ENCODE measurements around the gene PARD3.

Gene PARD3

DNA sequence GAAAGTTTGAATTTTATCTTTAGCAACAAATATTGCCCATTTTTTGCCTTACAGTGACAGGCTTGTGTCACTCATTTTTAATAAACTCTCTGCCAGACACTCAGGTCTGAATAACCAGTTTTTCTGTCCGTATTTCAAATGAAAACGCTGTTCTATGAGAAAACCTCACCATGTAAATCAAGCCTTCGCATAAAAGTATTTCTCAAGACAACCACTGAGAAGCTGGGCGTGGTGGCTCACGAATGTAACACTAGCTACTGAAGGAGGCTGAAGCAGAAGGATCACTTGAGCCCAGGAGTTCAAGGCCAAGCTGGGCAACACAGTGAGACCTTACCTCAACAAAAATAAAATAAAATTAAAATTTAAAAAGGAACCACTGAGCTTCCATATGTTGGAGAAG is 339.3 kb downstream of the PARD3 start:
- H3K9me2 ChIP-seq (replicated peaks; ENCODE audit: control insufficient read depth, low read length) = no peaks in the 10 kb centered on the region
- H3K27ac ChIP-seq (ENCODE audit: low read depth, low read length) = no peak overlapping the region
- no peaks in the 10 kb centered on the region for H3K79me2 ChIP-seq (ENCODE audit: control insufficient read depth, low read length)
- no peaks in the 10 kb centered on the region for H3K9me3 ChIP-seq (ENCODE audit: control insufficient read depth, insufficient read depth, low read length)
- no peaks in the 10 kb centered on the region for H3K27me3 ChIP-seq (ENCODE audit: control insufficient read depth, low read length)
- no peaks in the 10 kb centered on the region for H3K36me3 ChIP-seq (ENCODE audit: control insufficient read depth, low read length)
- TF ChIP-seq, protein P1, sequence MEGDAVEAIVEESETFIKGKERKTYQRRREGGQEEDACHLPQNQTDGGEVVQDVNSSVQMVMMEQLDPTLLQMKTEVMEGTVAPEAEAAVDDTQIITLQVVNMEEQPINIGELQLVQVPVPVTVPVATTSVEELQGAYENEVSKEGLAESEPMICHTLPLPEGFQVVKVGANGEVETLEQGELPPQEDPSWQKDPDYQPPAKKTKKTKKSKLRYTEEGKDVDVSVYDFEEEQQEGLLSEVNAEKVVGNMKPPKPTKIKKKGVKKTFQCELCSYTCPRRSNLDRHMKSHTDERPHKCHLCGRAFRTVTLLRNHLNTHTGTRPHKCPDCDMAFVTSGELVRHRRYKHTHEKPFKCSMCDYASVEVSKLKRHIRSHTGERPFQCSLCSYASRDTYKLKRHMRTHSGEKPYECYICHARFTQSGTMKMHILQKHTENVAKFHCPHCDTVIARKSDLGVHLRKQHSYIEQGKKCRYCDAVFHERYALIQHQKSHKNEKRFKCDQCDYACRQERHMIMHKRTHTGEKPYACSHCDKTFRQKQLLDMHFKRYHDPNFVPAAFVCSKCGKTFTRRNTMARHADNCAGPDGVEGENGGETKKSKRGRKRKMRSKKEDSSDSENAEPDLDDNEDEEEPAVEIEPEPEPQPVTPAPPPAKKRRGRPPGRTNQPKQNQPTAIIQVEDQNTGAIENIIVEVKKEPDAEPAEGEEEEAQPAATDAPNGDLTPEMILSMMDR (IDR thresholded peaks at IDR 0.05; ENCODE audit: low read depth, low read length, poor library complexity, severe bottlenecking) = no peak
- TF ChIP-seq EZH2phosphoT487 (IDR thresholded peaks at IDR 0.05; ENCODE audit: borderline replicate concordance, low read length) = no peak
- H3K4me1 ChIP-seq (ENCODE audit: control insufficient read depth, low read length) = no peaks in the 10 kb centered on the region
- no peak overlapping the region for H3K4me2 ChIP-seq (ENCODE audit: low read length)
- no peaks in the 10 kb centered on the region for H4K20me1 ChIP-seq (ENCODE audit: control insufficient read depth, insufficient read depth, low read depth, low read length)
- no peaks in the 10 kb centered on the region for H3F3A ChIP-seq (ENCODE audit: control insufficient read depth, insufficient read depth)
- no peak overlapping the region for H3K4me3 ChIP-seq (ENCODE audit: low read length)

DNA sequence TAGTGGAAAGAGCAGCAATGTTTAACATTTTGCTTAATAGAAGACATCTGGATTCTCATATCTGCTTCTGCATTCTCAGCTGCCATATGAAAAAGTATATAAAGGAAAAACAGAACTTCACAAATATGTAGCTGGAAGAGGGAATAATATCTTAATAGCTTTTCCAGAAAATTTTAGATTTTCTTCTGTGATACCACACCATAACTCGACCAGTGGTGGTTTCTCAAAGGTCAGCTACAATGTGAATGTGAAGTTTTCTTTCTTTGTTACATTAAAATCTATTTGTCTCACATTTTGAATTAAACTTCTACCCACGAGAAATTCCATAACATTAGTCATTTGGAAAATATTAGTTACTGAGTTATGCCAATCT is 339.8 kb downstream of the PARD3 start:
- Histone ChIP-seq H3F3A (ENCODE audit: control insufficient read depth, insufficient read depth) (no peaks in the 10 kb centered on the region), H3K9me2 (replicated peaks; ENCODE audit: control insufficient read depth, low read length) (no peaks in the 10 kb centered on the region), H4K20me1 (ENCODE audit: control insufficient read depth, insufficient read depth, low read depth, low read length) (no peaks in the 10 kb centered on the region), H3K36me3 (ENCODE audit: control insufficient read depth, low read length) (no peaks in the 10 kb centered on the region), H3K4me1 (ENCODE audit: control insufficient read depth, low read length) (no peaks in the 10 kb centered on the region), H3K27me3 (ENCODE audit: control insufficient read depth, low read length) (no peaks in the 10 kb centered on the region), H3K9me3 (ENCODE audit: control insufficient read depth, insufficient read depth, low read length) (no peaks in the 10 kb centered on the region), H3K27ac (ENCODE audit: low read depth, low read length) (no peak overlapping the region), H3K4me2 (ENCODE audit: low read length) (no peak overlapping the region), H3K79me2 (ENCODE audit: control insufficient read depth, low read length) (no peaks in the 10 kb centered on the region), H3K4me3 (ENCODE audit: low read length) (no peak overlapping the region)
- no peak for TF ChIP-seq EZH2phosphoT487 (IDR thresholded peaks at IDR 0.05; ENCODE audit: borderline replicate concordance, low read length)
- TF ChIP-seq, protein P1 (IDR thresholded peaks at IDR 0.05; ENCODE audit: low read depth, low read length, poor library complexity, severe bottlenecking) = no peak

DNA sequence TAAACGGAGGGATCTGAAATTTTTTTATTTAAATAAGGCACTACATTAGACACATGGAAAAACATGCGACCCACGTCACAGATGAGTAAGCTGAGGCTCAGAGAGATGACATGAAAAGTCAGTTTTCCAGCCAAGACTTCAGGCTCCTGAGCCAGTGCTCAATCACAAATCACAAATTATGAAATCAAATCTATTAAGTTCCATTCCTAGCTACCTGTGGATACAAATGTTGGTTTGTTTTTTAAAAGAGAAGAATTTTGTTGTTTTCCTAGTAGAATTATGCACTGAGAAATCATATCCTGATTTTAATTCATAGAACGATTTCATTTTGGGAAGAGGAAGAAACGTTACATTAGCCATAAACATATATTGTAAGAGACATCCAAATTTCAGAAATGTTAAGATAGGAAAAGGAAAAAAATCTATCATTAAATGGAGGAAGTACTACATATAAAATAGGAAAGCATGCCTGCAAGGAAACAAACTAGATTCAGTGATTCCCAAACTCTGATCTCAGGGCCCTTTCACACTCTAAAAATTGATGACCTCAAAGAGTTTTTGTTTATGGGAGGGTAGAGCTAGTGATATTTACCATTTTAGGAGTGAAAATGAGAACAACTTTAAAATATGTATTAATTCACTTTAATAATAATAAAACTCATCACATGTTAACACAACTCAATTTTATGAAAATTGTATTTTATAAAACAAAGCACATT is 340.4 kb downstream of the PARD3 start:
- Histone ChIP-seq H3K79me2 (ENCODE audit: control insufficient read depth, low read length) (no peaks in the 10 kb centered on the region), H3K4me1 (ENCODE audit: control insufficient read depth, low read length) (no peaks in the 10 kb centered on the region), H3K27ac (ENCODE audit: low read depth, low read length) (no peak overlapping the region), H3K27me3 (ENCODE audit: control insufficient read depth, low read length) (no peaks in the 10 kb centered on the region), H3K9me2 (replicated peaks; ENCODE audit: control insufficient read depth, low read length) (no peaks in the 10 kb centered on the region), H3K4me3 (ENCODE audit: low read length) (no peak overlapping the region), H3K9me3 (ENCODE audit: control insufficient read depth, insufficient read depth, low read length) (no peaks in the 10 kb centered on the region), H3K36me3 (ENCODE audit: control insufficient read depth, low read length) (no peaks in the 10 kb centered on the region), H3K4me2 (ENCODE audit: low read length) (no peak overlapping the region), H4K20me1 (ENCODE audit: control insufficient read depth, insufficient read depth, low read depth, low read length) (no peaks in the 10 kb centered on the region), H3F3A (ENCODE audit: control insufficient read depth, insufficient read depth) (no peaks in the 10 kb centered on the region)
- no peak for TF ChIP-seq EZH2phosphoT487 (IDR thresholded peaks at IDR 0.05; ENCODE audit: borderline replicate concordance, low read length)
- TF ChIP-seq, protein P1 (IDR thresholded peaks at IDR 0.05; ENCODE audit: low read depth, low read length, poor library complexity, severe bottlenecking) = no peak
